H1 (cell line): ENCODE results near the gene LRRK1. TPM values are rescaled to one million over a fixed set of nuclear protein-coding genes. Genes with fewer than 3 reads are reported as not detected.

Source experiments
- NRF1 ChIP-seq: IDR thresholded peaks from 2 replicates; pipeline ENCODE4 v1.6.1; 2011; ENCODE audit warnings: mild to moderate bottlenecking, low read depth, low read length, improper control_type of control experiment
- polyA plus RNA-seq, 7 experiments: library from polyadenylated mRNA; depleted of rRNA in 3 of 7; stranded (reverse) in 5 of 7; unstranded in 2 of 7; fragments of >200 nt in 5 of 7; fragments of 200-250 nt in 2 of 7; gene quantifications; 1 replicate in 5 of 7; 2 replicates in 1 of 7; 4 replicates in 1 of 7; pipeline versions ENCODE4 v1.2.1 to v1.2.3, GENCODE V29; 2011 to 2013; ENCODE audit warnings: missing spikeins in 2 of 7, mixed read lengths in 2 of 7
- total RNA-seq: library from RNA; stranded (reverse); fragmentation: NEBNext Ultra II Directional; extraction: Animal tissue kit (Norgen Biotek cat#: 25700); gene quantifications from 2 replicates; pipeline ENCODE4 v1.2.1, GENCODE V29; 2021

The LRRK1 gene
- total and polyA plus RNA-seq, 2 of the 8 experiments (the other 6 are each of a cell fraction or from before 2014, with no cell fraction given): 1.2 to 3.6 TPM

DNA sequence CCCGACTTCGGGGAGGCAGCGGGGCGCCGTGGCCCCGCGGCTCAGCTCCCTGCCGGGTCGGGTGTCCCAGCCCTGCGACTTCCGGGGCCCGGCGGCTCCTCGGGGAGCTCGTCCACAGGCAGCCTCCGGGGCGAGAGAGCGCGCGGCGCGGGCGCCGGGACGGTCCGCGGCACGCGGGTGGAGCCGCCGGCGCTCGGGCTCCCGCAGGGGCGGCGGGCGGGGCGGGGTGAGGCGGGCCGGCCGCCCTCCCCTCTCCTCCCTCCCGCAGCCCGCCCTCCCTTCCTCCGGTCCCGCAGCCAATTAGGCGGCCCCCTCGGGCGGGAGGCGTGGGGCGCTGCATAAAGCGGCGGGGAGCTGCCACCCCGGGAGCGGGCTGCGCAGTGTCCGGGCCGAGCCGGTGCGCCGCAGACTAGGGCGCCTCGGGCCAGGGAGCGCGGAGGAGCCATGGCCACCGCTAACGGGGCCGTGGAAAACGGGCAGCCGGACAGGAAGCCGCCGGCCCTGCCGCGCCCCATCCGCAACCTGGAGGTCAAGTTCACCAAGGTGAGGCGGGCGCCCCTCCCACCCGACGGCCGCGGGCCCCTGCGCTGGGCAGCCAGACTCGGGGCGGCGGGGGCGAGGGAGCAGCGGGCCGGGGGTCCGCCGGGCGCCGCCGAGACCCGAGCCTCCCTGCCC is 39.6 kb upstream of the LRRK1 start, which contains the start of gene ALDH1A3 (continued):
- TF ChIP-seq NRF1: no peak
